ENCODE results near the gene PPP2R2C. TPM values are rescaled to one million over a fixed set of nuclear protein-coding genes. Genes with fewer than 3 reads are reported as not detected.

PPP2R2C gene
- total RNA-seq, 1 experiment from 2014 or later: not detected

DNA sequence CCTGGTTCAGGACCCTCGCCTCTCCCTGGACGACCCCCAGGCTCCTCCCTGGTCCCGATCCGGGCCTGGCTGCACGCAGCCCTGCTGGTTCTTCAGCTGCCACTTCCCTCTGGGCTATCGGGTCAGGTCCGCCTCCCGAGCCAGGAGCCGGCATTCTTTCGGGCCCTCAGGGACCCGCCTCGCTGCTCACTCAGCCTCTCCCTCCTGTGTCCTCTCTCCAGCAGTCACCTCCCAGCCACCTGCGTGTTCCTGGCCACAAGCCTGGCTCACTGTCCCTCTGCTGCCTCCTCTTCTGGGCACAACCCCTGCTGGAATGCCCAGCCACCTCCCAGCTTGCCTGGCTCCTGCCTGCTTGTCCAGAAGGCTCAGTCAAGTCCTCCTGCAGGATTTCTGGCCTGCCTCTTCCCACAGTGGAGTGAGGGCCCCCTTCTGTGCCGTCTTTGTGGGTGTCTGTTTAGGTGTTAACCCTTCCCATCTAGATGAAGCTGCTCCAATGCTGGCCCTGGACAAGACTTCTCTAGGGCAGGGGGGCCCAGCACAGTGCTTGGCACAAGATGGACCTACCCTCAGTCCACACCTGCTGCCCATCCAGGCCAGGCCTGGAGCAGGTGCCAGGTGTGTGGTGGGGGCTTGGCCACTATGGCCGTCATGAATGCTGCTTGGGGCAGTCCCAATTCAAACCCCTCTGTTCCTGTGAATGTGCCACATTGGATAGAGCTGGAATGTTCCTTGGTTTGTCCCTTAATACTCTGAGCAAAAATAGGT, 200.5 kb downstream of the PPP2R2C start:
- Histone ChIP-seq H3K9me3 (ENCODE audit: low read depth, low read length, poor library complexity, severe bottlenecking) (no peaks in the 10 kb centered on the region), H3K4me3 (ENCODE audit: low read depth, low read length, poor library complexity, severe bottlenecking) (no peak overlapping the region), H3K27ac (ENCODE audit: low read depth, low read length, poor library complexity, severe bottlenecking) (no peak overlapping the region), H3K4me1 (ENCODE audit: insufficient read depth, low read length, poor library complexity, severe bottlenecking) (peaks cover 14% of the 10 kb centered on the region), H3K27me3 (replicated peaks; ENCODE audit: insufficient read depth, low read depth, low read length, poor library complexity) (no peaks in the 10 kb centered on the region), H3K36me3 (ENCODE audit: insufficient read depth, low read length, poor library complexity, severe bottlenecking) (no peaks in the 10 kb centered on the region)
- intact Hi-C loops (cut with micrococcal nuclease; ENCODE audit: unreplicated experiment): no loop called here
- DNase-seq (ENCODE audit: low spot score): no peak
- ChIA-PET POLR2A (ENCODE audit: low non-redundant PET) (no interaction called here), CTCF (no interaction called here)
- BruUV-seq (replicated peaks): no TSS peak
- no peak for TF ChIP-seq EZH2 (IDR thresholded peaks at IDR 0.05; ENCODE audit: borderline replicate concordance, low read depth, low read length, poor library complexity, severe bottlenecking)
- TF ChIP-seq, protein P1, sequence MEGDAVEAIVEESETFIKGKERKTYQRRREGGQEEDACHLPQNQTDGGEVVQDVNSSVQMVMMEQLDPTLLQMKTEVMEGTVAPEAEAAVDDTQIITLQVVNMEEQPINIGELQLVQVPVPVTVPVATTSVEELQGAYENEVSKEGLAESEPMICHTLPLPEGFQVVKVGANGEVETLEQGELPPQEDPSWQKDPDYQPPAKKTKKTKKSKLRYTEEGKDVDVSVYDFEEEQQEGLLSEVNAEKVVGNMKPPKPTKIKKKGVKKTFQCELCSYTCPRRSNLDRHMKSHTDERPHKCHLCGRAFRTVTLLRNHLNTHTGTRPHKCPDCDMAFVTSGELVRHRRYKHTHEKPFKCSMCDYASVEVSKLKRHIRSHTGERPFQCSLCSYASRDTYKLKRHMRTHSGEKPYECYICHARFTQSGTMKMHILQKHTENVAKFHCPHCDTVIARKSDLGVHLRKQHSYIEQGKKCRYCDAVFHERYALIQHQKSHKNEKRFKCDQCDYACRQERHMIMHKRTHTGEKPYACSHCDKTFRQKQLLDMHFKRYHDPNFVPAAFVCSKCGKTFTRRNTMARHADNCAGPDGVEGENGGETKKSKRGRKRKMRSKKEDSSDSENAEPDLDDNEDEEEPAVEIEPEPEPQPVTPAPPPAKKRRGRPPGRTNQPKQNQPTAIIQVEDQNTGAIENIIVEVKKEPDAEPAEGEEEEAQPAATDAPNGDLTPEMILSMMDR (conservative IDR thresholded peaks at IDR 0.05; ENCODE audit: low read depth, low read length): no peak

DNA sequence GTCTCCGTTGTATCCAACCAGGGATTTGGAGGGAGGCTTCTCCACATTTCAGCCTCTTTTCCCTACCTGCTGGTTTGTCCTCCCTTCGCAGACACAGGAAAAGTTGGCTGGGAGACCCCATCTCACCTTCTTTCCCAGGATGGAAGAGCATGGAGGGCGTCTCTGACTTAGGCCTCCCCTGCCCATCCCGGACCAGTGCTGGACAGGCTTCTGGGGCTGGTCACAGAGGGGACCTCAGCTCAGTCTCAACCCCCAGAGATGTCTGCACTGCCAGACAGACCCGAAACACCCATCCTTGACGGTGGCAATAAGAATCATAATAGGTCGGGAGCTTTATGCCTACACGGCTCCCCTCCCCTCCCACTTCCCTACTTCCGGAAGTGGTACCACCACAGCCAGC, 201.2 kb downstream of the PPP2R2C start:
- POLR2A ChIA-PET (ENCODE audit: low non-redundant PET): no interaction called here
- peaks cover 14% of the 10 kb centered on the region for H3K4me1 ChIP-seq (ENCODE audit: insufficient read depth, low read length, poor library complexity, severe bottlenecking)
- H3K27me3 ChIP-seq (replicated peaks; ENCODE audit: insufficient read depth, low read depth, low read length, poor library complexity): no peaks in the 10 kb centered on the region
- intact Hi-C loops (cut with micrococcal nuclease; ENCODE audit: unreplicated experiment): no loop called here
- H3K36me3 ChIP-seq (ENCODE audit: insufficient read depth, low read length, poor library complexity, severe bottlenecking): no peaks in the 10 kb centered on the region
- no peak overlapping the region for H3K27ac ChIP-seq (ENCODE audit: low read depth, low read length, poor library complexity, severe bottlenecking)
- TF ChIP-seq EZH2 (IDR thresholded peaks at IDR 0.05; ENCODE audit: borderline replicate concordance, low read depth, low read length, poor library complexity, severe bottlenecking): no peak
- TF ChIP-seq, protein P1 (conservative IDR thresholded peaks at IDR 0.05; ENCODE audit: low read depth, low read length): no peak
- no TSS peak for BruUV-seq (replicated peaks)
- H3K4me3 ChIP-seq (ENCODE audit: low read depth, low read length, poor library complexity, severe bottlenecking): no peak overlapping the region
- no peaks in the 10 kb centered on the region for H3K9me3 ChIP-seq (ENCODE audit: low read depth, low read length, poor library complexity, severe bottlenecking)
- DNase-seq (ENCODE audit: low spot score): no peak
- CTCF ChIA-PET: no interaction called here

DNA sequence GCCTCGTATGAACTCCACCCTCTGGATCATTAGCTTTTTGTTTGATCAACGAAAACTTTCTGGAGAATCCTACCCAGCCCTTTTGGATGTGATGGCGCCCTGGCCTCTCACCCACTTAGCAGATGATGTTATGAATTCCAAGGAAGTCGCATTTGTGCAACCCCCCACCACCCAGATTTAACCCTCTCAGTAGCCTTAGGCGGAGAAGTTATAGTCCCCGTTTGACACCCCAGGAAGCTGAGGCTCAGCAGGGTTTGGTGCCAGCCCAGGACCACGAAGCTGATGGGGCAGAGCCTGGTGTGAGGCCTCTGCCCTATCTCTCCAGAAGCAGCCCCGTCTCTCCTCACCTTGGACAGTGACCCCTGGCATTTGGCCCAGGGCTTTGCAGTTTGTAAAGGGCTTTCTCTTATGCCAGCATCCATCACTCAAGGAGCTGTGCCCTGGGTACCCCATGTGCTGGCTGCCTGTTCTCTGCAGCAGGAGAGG, 201.7 kb downstream of the PPP2R2C start:
- H3K4me3 ChIP-seq (ENCODE audit: low read depth, low read length, poor library complexity, severe bottlenecking): peak overlapping the region; percentile 94
- H3K27ac ChIP-seq (ENCODE audit: low read depth, low read length, poor library complexity, severe bottlenecking): no peak overlapping the region
- no peak for DNase-seq (ENCODE audit: low spot score)
- intact Hi-C loops (cut with micrococcal nuclease; ENCODE audit: unreplicated experiment): no loop called here
- no peaks in the 10 kb centered on the region for H3K27me3 ChIP-seq (replicated peaks; ENCODE audit: insufficient read depth, low read depth, low read length, poor library complexity)
- CTCF ChIA-PET: interaction anchor here (1.3 kb wide), 1 partner anchor 20 kb away, joined by 3 read pairs; no protein-coding TSS in a partner anchor
- no peaks in the 10 kb centered on the region for H3K9me3 ChIP-seq (ENCODE audit: low read depth, low read length, poor library complexity, severe bottlenecking)
- POLR2A ChIA-PET (ENCODE audit: low non-redundant PET): no interaction called here
- peaks cover 14% of the 10 kb centered on the region for H3K4me1 ChIP-seq (ENCODE audit: insufficient read depth, low read length, poor library complexity, severe bottlenecking)
- BruUV-seq (replicated peaks): no TSS peak
- H3K36me3 ChIP-seq (ENCODE audit: insufficient read depth, low read length, poor library complexity, severe bottlenecking): no peaks in the 10 kb centered on the region
- TF ChIP-seq, protein P1 (conservative IDR thresholded peaks at IDR 0.05; ENCODE audit: low read depth, low read length): no peak
- no peak for TF ChIP-seq EZH2 (IDR thresholded peaks at IDR 0.05; ENCODE audit: borderline replicate concordance, low read depth, low read length, poor library complexity, severe bottlenecking)

Other genes with a start within 250 kb of the PPP2R2C start
- gene WFS1, start 202.8 kb downstream of the PPP2R2C start, total RNA-seq (2021): 14.0 and 15.6 TPM in 2 replicates
- 14.5 and 14.9 TPM in 2 replicates for gene MAN2B2, start 102.6 kb upstream of the PPP2R2C start, total RNA-seq (2021)
- gene MRFAP1, start 168.1 kb upstream of the PPP2R2C start, total RNA-seq (2021): 391 and 402 TPM in 2 replicates
- gene S100P, start 221.3 kb upstream of the PPP2R2C start, total RNA-seq (2021): 0.45 and 0.98 TPM in 2 replicates
- gene MRFAP1L1, start 237.3 kb upstream of the PPP2R2C start, total RNA-seq (2021): 60.8 and 61.0 TPM in 2 replicates
- 12.3 and 13.2 TPM in 2 replicates for gene BLOC1S4, start 243.6 kb upstream of the PPP2R2C start, total RNA-seq (2021)